ENCODE measurements around the gene RYR1.
"Not testable (repeated sequence)": the region's sequence is repeated elsewhere in the genome, so short reads cannot be mapped to it uniquely, and the experiment has no call there.

GRCh38 chr19:38410407-38410806 lies 23.1 kb upstream of the RYR1 start:
- not testable (repeated sequence) for TF ChIP-seq POLR2A (IDR thresholded peaks at IDR 0.05; ENCODE audit: control extremely low read depth in 1 of 2, low read depth in 2 of 2, low read length in 2 of 2); SP1 (IDR thresholded peaks at IDR 0.05; ENCODE audit: low read depth, low read length); CTCF (IDR thresholded peaks at IDR 0.05; ENCODE audit: control extremely low read depth in 1 of 3, insufficient read depth in 1 of 3, low read depth in 1 of 3, low read length in 3 of 3); EZH2 (IDR thresholded peaks at IDR 0.05; ENCODE audit: low read depth, low read length, severe bottlenecking); HDAC2 (IDR thresholded peaks at IDR 0.05; ENCODE audit: borderline replicate concordance in 1 of 2, low read depth in 2 of 2, low read length in 2 of 2); MAX (IDR thresholded peaks at IDR 0.05); POLR2AphosphoS5 (IDR thresholded peaks at IDR 0.05; ENCODE audit: low read depth, low read length); ATF3 (IDR thresholded peaks at IDR 0.05; ENCODE audit: insufficient read depth, low read depth, low read length)
